ENCODE data around the gene TBC1D32.
A peak's percentile ranks its signal among the peaks of the same experiment; 100 is the strongest.
"Not testable (repeated sequence)": the region's sequence is repeated elsewhere in the genome, so short reads cannot be mapped to it uniquely, and the experiment has no call there.

The TBC1D32 gene

GRCh38 chr6:121110733-121111132 lies 223.5 kb downstream of the TBC1D32 start:
- DNase-seq, result no peak

GRCh38 chr6:121106962-121107361 lies 227.3 kb downstream of the TBC1D32 start:
- DNase-seq, result no peak

- DNase-seq, result no peak
These were observed 228.8 kb downstream of the TBC1D32 start for GRCh38 chr6:121105461-121105860.

- no peak for DNase-seq
These were observed 240.4 kb downstream of the TBC1D32 start for GRCh38 chr6:121093928-121094327.

- no peak for DNase-seq
These were observed 243.8 kb downstream of the TBC1D32 start for GRCh38 chr6:121090492-121090891.

- DNase-seq, result no peak
These were observed 247.4 kb downstream of the TBC1D32 start for GRCh38 chr6:121086876-121087275.

- no peak for DNase-seq
These were observed 258.2 kb downstream of the TBC1D32 start for GRCh38 chr6:121076119-121076518.

GRCh38 chr6:121068749-121069148 lies 265.5 kb downstream of the TBC1D32 start:
- not testable (repeated sequence) for DNase-seq

GRCh38 chr6:121067381-121067780 lies 266.9 kb downstream of the TBC1D32 start:
- DNase-seq, result no peak

GRCh38 chr6:121064345-121064744 lies 269.9 kb downstream of the TBC1D32 start:
- no peak for DNase-seq

- DNase-seq, result peak; percentile 70
These were observed 278.6 kb downstream of the TBC1D32 start for GRCh38 chr6:121055572-121056163.

GRCh38 chr6:121048593-121048992 lies 285.7 kb downstream of the TBC1D32 start:
- DNase-seq, result not testable (repeated sequence)

GRCh38 chr6:121044905-121045304 lies 289.4 kb downstream of the TBC1D32 start:
- not testable (repeated sequence) for DNase-seq

- not testable (repeated sequence) for DNase-seq
These were observed 290.6 kb downstream of the TBC1D32 start for GRCh38 chr6:121043706-121044105.

GRCh38 chr6:121043211-121043610 lies 291.1 kb downstream of the TBC1D32 start:
- DNase-seq, result not testable (repeated sequence)

- no peak for DNase-seq
These were observed 291.5 kb downstream of the TBC1D32 start for GRCh38 chr6:121042766-121043165.

GRCh38 chr6:121040831-121041230 lies 293.4 kb downstream of the TBC1D32 start:
- DNase-seq, result no peak

- DNase-seq, result no peak
These were observed 301.2 kb downstream of the TBC1D32 start for GRCh38 chr6:121033091-121033490.

GRCh38 chr6:121032268-121033006 lies 301.8 kb downstream of the TBC1D32 start:
- DNase-seq, result no peak
